HEK293T (cell line): ENCODE data around the gene PDE7B.

Experiments used
- CTCF ChIA-PET: fragments of 350-600 bp; formaldehyde crosslinking; extraction: SDS; loops from one replicate; lab custom pipeline; 2021; ENCODE audit warnings: antibody characterized with exemption, inconsistent platforms; lab: Yijun Ruan, JAX
- POLR2A ChIA-PET: fragments of 350-600 bp; formaldehyde crosslinking; extraction: SDS; loops from one replicate; lab custom pipeline; 2020; ENCODE audit warnings: antibody characterized with exemption, inconsistent platforms; lab: Yijun Ruan, JAX
- DNase-seq: peaks from one replicate; pipeline ENCODE4 v3.0.0; 2012; ENCODE audit warnings: mixed read lengths; ENCODE audit errors: extremely low spot score
- ARNT ChIP-seq: fragments of 450-650 bp; IDR thresholded peaks from 2 replicates; pipeline ENCODE4 v1.6.1; 2017; ENCODE audit warnings: mild to moderate bottlenecking
- BHLHE40 ChIP-seq: fragments of 450-650 bp; IDR thresholded peaks from 2 replicates; pipeline ENCODE4 v1.6.1; 2016; ENCODE audit warnings: mild to moderate bottlenecking, moderate library complexity, borderline replicate concordance
- CTBP1 ChIP-seq: fragments of 450-650 bp; IDR thresholded peaks from 2 replicates; pipeline ENCODE4 v1.6.1; 2016; ENCODE audit warnings: borderline replicate concordance
- ELF4 ChIP-seq: fragments of 450-650 bp; IDR thresholded peaks from 2 replicates; pipeline ENCODE4 v1.6.1; 2017; ENCODE audit warnings: antibody characterized with exemption
- FOXA1 ChIP-seq: fragments of 450-650 bp; IDR thresholded peaks from 2 replicates; pipeline ENCODE4 v1.6.1; 2016; ENCODE audit warnings: mild to moderate bottlenecking
- FOXK2 ChIP-seq: fragments of 450-650 bp; IDR thresholded peaks from 2 replicates; pipeline ENCODE4 v1.6.1; 2016; ENCODE audit warnings: mild to moderate bottlenecking
- FOXM1 ChIP-seq: fragments of 450-650 bp; IDR thresholded peaks from 2 replicates; pipeline ENCODE4 v1.6.1; 2017; ENCODE audit warnings: mild to moderate bottlenecking, borderline replicate concordance
- HDGF ChIP-seq: fragments of 450-650 bp; IDR thresholded peaks from 2 replicates; pipeline ENCODE4 v1.6.1; 2017; ENCODE audit warnings: antibody characterized with exemption, borderline replicate concordance
- L3MBTL2 ChIP-seq: fragments of 450-650 bp; conservative IDR thresholded peaks from 2 replicates; pipeline ENCODE4 v1.6.1; 2016; ENCODE audit warnings: mild to moderate bottlenecking
- LEF1 ChIP-seq: fragments of 450-650 bp; IDR thresholded peaks from 2 replicates; pipeline ENCODE4 v1.6.1; 2017; ENCODE audit warnings: mild to moderate bottlenecking, borderline replicate concordance
- NFRKB ChIP-seq: fragments of 450-650 bp; IDR thresholded peaks from 2 replicates; pipeline ENCODE4 v1.6.1; 2016; ENCODE audit warnings: mild to moderate bottlenecking, moderate library complexity
- SP1 ChIP-seq: fragments of 450-650 bp; IDR thresholded peaks from 2 replicates; pipeline ENCODE4 v1.6.1; 2017
- SUZ12 ChIP-seq: fragments of 450-650 bp; IDR thresholded peaks from 2 replicates; pipeline ENCODE4 v1.6.1; 2016; ENCODE audit warnings: mild to moderate bottlenecking
- TARDBP ChIP-seq: fragments of 450-650 bp; IDR thresholded peaks from 2 replicates; pipeline ENCODE4 v1.6.1; 2016
- ZNF384 ChIP-seq: fragments of 450-650 bp; IDR thresholded peaks from 2 replicates; pipeline ENCODE4 v1.6.1; 2016
- TF ChIP-seq, protein P1 (sequence below): fragments of 450-650 bp; IDR thresholded peaks from 2 replicates; pipeline ENCODE4 v1.6.1; 2016

Gene PDE7B

DNA sequence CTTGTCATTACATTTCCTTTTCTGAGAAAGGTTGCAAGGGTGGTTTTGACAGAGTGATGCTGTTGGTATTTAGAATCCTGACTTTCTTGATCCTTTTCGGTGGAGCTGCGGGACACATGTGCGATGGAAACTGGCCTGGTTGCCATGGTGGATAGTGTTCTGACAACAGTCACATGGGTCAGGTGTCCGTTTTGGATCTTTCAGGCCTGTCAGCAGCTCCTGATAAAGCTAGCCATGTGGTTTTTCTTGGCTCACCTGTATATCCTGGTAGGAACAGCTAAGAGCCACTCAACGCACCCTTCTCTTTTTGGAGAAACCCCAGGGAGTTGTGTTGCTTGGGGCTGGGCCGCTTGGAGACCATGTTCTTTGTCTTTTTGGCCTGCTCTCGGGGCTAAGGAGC is 221.2 kb downstream of the PDE7B start:
- DNase-seq: no peak
- ChIA-PET POLR2A (no interaction called here), CTCF (no interaction called here)
- TF ChIP-seq NFRKB (no peak), ELF4 (no peak), FOXM1 (no peak), FOXA1 (no peak), L3MBTL2 (no peak), BHLHE40 (no peak), FOXK2 (no peak), SP1 (no peak), LEF1 (no peak), SUZ12 (no peak), ZNF384 (no peak), ARNT (no peak), TARDBP (no peak), HDGF (no peak)
- TF ChIP-seq, protein P1, sequence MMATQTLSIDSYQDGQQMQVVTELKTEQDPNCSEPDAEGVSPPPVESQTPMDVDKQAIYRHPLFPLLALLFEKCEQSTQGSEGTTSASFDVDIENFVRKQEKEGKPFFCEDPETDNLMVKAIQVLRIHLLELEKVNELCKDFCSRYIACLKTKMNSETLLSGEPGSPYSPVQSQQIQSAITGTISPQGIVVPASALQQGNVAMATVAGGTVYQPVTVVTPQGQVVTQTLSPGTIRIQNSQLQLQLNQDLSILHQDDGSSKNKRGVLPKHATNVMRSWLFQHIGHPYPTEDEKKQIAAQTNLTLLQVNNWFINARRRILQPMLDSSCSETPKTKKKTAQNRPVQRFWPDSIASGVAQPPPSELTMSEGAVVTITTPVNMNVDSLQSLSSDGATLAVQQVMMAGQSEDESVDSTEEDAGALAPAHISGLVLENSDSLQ: no peak

DNA sequence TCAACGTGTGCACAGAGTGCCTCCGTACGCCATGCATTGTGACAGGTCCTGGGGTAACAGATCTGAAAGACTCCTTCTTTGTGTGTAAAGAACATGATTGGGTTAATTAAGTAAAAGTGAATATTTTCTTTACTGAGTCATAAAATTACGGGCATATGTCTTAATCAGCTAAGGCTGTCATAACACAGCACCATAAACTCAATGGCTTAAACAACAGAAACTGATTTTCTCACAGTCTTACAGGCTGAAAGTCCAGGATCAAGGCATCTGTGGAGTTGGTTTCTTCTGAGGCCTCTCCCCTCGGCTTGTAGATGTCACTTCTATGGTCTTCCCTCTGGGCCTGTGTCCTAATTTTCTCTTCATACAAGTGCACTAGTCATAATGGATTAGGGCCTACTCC is 221.7 kb downstream of the PDE7B start:
- TF ChIP-seq FOXA1 (no peak), BHLHE40 (no peak), NFRKB (no peak), HDGF (no peak), ARNT (no peak), SP1 (no peak), TARDBP (no peak), FOXK2 (no peak), ELF4 (no peak), CTBP1 (no peak), FOXM1 (no peak), ZNF384 (no peak)
- TF ChIP-seq, protein P1: no peak
- DNase-seq: no peak
- ChIA-PET POLR2A (no interaction called here), CTCF (no interaction called here)

- no peak for TF ChIP-seq ELF4
- TF ChIP-seq, protein P1: no peak
- no peak for TF ChIP-seq TARDBP
- TF ChIP-seq SP1: no peak
- TF ChIP-seq L3MBTL2: no peak
- no peak for TF ChIP-seq ZNF384
- no peak for TF ChIP-seq FOXM1
- no peak for TF ChIP-seq BHLHE40
- no peak for TF ChIP-seq ARNT
- no peak for DNase-seq
- CTCF ChIA-PET: no interaction called here
- POLR2A ChIA-PET: no interaction called here
Observed at GRCh38 chr6:136076496-136076895, 225.0 kb downstream of the PDE7B start.

DNA sequence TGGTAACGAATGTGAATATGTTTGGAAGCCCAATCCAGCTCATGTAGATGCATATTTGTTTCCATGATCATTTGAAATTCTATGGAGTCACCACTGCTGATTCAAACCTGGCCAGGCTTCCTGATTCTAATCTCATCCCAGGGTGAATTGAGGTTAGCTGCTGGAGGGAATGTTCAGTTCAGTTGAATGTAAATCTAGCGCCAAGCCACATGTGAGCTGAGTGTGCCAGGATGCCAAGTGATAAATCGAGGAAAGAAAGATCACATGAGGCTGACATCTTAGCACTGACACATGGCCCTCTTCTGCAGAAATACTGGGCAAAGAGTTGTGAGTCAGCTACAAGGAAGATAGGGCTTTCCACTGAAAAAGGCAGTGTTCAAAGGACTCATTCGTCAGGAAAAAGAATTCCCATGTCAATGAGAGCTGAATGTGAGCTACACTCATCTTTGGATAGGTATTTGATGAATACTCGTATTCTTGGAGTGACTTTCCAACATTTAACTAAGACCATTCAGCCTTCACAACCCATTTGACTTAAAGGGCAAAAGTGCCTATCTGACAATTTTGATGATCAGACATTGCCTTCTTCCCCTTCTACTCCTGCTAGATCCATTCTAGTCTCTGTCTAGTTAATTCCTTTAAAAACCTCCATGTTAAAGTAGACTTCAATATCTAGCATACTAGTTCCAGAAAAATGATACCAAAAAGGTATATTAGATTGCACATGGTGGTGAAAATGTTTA is 226.5 kb downstream of the PDE7B start:
- no peak for DNase-seq
- ChIA-PET CTCF (no interaction called here), POLR2A (no interaction called here)
- TF ChIP-seq L3MBTL2 (no peak), ELF4 (no peak), ZNF384 (no peak), FOXA1 (no peak), ARNT (no peak)

DNA sequence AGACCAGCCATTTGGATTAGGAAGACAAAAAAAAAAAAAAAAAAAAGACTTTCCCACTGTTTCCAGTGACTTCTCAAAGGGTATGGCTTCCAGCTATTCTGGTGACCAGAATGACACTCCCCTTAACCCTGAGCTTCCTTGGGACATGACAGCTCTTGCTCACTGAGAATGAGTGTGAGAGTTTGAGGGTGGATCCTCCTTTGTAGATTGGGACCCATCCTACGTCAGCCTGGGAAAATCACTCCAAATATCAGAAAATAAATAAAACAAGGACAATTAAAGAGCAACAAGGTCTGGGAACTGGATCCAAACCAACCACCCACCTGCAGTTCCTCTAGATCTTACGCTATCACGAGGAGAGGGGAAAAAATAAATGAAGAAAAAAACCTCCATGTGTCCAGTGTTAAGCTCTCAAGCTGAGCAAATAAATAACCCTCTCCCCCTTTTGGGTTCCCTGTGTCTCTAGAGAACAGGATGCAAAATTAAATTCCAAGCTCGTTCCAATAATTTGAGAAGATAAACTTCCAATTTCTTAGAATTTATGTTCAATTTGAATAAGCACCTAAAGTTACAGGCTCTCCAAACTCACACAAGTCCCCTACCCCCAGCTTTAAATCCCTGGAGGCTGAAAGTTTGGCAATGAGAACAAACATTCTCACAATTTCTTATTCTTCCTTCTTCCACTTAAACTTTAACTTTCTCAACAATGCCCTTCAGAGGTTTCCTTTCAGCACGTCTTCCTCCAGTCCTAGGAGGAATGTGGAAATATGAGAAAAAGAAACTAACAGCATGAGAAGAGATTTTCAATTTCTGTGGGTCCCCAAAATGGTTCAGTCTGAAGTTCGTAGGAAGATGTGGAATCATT is 228.4 kb downstream of the PDE7B start:
- ChIA-PET POLR2A (no interaction called here), CTCF (no interaction called here)
- no peak for TF ChIP-seq TARDBP
- TF ChIP-seq ARNT: no peak
- no peak for TF ChIP-seq FOXK2
- no peak for TF ChIP-seq LEF1
- TF ChIP-seq ZNF384: no peak
- no peak for TF ChIP-seq ELF4
- TF ChIP-seq L3MBTL2: no peak
- TF ChIP-seq FOXM1: no peak
- no peak for TF ChIP-seq CTBP1
- no peak for TF ChIP-seq SP1
- DNase-seq: no peak

DNA sequence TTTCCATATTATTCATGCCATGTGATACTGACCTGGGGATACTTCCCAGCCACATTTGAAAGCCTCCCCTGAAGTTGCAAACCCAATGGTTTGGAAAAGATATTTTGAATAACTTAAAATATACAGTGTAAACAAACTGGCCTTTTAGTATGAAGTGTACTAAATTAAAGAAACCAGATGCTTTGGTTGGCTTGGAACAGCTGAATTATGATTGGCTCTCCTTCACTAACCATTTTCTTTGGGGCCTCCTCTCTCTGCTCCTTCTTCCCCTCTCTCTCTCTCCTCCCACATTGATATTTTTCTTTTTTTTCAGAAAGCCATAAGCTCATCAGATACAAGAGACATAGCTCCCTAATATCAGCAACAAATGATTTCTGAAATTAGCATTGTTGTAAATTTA is 232.0 kb downstream of the PDE7B start:
- ChIA-PET CTCF (no interaction called here), POLR2A (no interaction called here)
- TF ChIP-seq FOXM1: no peak
- TF ChIP-seq LEF1: no peak
- TF ChIP-seq, protein P1: no peak
- TF ChIP-seq CTBP1: no peak
- no peak for TF ChIP-seq ZNF384
- no peak for TF ChIP-seq FOXA1
- TF ChIP-seq FOXK2: no peak
- TF ChIP-seq NFRKB: no peak
- TF ChIP-seq SP1: no peak
- no peak for TF ChIP-seq ELF4
- no peak for TF ChIP-seq BHLHE40
- TF ChIP-seq ARNT: no peak
- TF ChIP-seq L3MBTL2: no peak
- no peak for TF ChIP-seq HDGF
- no peak for TF ChIP-seq TARDBP
- TF ChIP-seq SUZ12: no peak
- no peak for DNase-seq
